Bronchial epithelial cell (primary cell): ENCODE results near the gene TRIM8. TPM values are rescaled to one million over a fixed set of nuclear protein-coding genes. Genes with fewer than 3 reads are reported as not detected.
A peak's percentile ranks its signal among the peaks of the same experiment; 100 is the strongest.

Source experiments
- DNase-seq: peaks from one replicate; pipeline ENCODE4 v3.0.0-alpha.2; 2010; ENCODE audit warnings: low read depth
- FAIRE-seq: peaks from 2 replicates; lab custom pipeline; 2011; peaks lifted over from hg19 to GRCh38; lab: Jason Lieb, UNC
- H3K27me3 ChIP-seq: 2 replicates; pipeline ENCODE4 v1.5.1; 2011; ENCODE audit warnings: low read length; ENCODE audit not compliant: control insufficient read depth, insufficient read depth
- H3K36me3 ChIP-seq: 2 replicates; pipeline ENCODE4 v1.5.1; 2011; ENCODE audit warnings: low read length; ENCODE audit not compliant: control insufficient read depth, insufficient read depth
- H3K4me3 ChIP-seq: 2 replicates; pipeline ENCODE4 v1.5.1; 2011; ENCODE audit warnings: mild to moderate bottlenecking, low read depth, low read length, control low read depth
- total RNA-seq: library from RNA; depleted of rRNA; stranded (reverse); fragments of >200 nt; gene quantifications from 2 replicates; pipeline ENCODE4 v1.2.1, GENCODE V29; 2014
- TF ChIP-seq, protein P1 (sequence below): IDR thresholded peaks from 2 replicates; pipeline ENCODE4 v1.5.1; 2011; ENCODE audit warnings: mild to moderate bottlenecking, moderate library complexity, low read length, control low read depth, inconsistent platforms; ENCODE audit not compliant: insufficient read depth, severe bottlenecking

TRIM8 gene
- total RNA-seq, 1 donor from 2014 or later: 31.1 TPM

DNA sequence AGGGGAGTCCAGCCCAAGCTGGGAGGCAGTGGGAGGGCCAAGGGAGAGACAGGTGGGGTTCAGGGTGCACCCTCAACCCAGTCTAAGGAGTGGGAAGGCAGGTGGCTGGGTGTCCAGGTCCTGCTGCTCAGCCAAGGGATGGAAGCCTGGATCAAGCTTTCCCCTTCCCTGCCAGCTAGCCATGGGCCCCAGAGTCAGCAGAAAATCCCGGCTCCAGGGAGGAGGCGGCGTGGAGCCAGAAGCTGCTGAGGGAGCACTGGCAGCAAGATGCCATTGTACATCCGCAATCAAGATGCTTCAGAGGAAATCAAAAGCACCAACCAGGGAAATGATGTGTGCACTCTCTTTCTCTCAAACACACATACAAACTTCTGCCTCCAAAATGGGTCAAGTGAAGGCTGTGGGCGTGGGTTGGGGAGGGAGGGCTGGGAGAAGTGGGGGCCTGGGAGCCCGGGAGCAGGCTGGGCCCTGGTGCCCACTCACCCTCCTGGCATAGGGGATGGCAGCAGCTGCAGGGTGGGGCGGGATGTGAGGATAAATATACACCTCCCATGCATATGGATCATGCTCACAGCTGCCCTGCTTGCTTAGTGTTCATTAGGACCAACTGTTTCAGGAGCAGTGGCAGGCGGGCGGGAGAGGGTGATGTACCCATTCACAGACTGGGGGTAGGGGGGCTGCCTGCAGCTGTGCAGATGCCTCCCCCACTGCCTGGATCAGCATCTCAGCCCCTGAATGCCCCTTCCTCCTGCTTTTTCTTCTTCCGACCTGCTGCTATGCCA is 24.2 kb downstream of the TRIM8 start:
- TF ChIP-seq, protein P1, sequence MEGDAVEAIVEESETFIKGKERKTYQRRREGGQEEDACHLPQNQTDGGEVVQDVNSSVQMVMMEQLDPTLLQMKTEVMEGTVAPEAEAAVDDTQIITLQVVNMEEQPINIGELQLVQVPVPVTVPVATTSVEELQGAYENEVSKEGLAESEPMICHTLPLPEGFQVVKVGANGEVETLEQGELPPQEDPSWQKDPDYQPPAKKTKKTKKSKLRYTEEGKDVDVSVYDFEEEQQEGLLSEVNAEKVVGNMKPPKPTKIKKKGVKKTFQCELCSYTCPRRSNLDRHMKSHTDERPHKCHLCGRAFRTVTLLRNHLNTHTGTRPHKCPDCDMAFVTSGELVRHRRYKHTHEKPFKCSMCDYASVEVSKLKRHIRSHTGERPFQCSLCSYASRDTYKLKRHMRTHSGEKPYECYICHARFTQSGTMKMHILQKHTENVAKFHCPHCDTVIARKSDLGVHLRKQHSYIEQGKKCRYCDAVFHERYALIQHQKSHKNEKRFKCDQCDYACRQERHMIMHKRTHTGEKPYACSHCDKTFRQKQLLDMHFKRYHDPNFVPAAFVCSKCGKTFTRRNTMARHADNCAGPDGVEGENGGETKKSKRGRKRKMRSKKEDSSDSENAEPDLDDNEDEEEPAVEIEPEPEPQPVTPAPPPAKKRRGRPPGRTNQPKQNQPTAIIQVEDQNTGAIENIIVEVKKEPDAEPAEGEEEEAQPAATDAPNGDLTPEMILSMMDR: no peak
- no peak overlapping the region for H3K4me3 ChIP-seq
- no peak for FAIRE-seq

DNA sequence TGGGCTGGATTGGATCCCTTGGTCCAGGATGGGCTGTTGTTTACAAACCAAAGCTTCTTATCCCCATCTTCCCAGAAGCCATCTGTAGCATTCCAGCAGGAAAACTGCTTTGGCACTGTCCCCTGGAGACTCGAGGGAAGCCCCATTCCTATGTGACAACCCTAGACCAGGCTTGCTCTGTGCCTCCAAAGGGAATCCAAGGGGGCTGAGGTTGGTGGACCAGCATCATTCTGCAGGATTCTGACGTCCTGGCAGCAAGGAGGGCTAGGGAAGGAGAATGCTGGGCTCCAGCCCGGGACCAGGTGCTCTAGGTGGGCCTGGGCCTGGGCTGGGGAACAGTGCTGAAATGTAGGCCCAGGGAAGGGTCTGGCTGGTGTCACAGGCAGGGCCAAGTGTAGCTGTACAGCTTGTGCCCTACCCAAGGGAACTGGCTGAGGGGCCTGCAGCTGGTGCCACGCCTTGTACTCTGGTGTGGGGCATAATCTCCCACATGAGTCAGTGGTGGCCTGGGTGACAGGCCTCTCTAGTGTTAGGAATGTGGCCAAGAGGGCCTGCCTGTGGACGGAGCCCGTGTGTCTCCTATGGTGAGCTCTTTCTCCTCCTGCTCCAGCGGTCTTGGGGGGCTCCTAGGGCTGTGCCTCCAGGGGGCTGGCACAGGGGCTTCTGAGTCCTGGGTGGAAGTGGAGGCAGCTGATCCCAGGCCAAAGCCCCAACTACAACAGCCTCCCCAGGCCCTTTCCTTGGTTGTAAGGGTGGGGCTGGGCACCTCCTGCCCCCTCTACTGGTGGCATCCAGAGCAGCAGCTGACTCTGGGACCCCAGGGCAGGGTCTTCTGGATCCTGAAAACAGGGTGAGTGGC is 25.2 kb downstream of the TRIM8 start:
- DNase-seq: peak; percentile 42
- TF ChIP-seq, protein P1: peak; percentile 54

More for the DNA sequence above, 24.2 kb downstream of the TRIM8 start:
- Histone ChIP-seq H3K36me3 (no peaks in the 10 kb centered on the region), H3K27me3 (no peaks in the 10 kb centered on the region)
- no peak for DNase-seq

DNA sequence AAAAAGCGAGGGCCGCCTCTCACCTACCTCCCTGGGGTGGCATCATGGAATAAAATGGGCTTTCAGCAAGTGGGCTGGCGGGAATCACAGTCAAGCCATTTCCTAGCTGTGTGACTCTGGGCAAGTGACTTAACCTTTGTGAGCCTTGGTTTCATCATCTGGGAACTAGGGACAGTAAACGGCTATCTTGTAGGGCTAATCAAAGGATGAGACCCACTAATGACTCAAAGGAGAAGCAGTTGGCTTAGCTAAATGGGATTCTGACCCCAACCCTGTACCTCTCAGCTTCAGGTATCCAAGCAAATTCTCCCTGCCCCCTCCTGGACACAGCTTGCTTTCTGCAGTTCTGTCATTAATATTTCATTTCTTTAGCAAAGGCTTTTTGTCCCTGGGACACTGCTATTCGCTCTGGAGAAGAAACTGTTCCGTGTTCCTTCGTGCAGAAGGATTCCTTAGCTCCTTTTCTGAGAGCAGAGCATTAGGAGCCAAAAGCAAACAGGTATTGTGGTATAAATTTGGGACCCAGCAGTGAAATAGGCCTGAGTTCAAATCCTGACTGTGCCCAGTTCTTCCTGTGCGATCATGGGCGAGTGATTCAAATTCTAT is 25.9 kb downstream of the TRIM8 start:
- Histone ChIP-seq H3K36me3 (no peaks in the 10 kb centered on the region), H3K4me3 (no peak overlapping the region), H3K27me3 (no peaks in the 10 kb centered on the region)
- no peak for FAIRE-seq
- TF ChIP-seq, protein P1: no peak
- no peak for DNase-seq

More for the DNA sequence above, 25.2 kb downstream of the TRIM8 start:
- Histone ChIP-seq H3K36me3 (no peaks in the 10 kb centered on the region), H3K27me3 (no peaks in the 10 kb centered on the region), H3K4me3 (no peak overlapping the region)
- no peak for FAIRE-seq

DNA sequence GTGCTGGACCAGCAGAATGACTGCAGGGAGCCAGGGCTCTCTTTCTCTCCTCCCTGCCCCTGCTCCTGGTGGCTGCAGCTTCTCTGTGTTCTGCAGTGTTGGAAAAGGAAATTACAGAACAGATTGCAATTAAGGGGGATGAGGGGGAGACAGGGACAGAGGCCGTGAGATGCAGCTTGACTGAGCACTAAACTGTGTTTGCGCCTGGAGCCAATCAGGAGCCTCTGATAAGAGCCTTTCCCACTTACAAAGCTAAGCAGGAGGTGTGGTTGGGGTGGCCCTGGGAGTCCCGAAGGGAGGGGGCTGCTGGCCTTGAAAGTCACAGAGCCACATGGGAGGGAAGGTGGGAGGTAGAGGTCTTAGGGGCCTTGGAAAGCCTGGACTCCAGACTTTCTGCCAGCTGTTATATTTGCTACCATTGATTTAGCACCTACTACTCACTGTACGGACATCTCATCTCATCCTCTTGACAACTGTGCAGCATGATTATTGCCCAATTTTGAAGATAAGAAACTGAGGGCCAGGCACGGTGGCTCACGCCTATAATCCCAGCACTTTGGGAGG is 26.7 kb downstream of the TRIM8 start:
- H3K4me3 ChIP-seq: no peak overlapping the region
- FAIRE-seq (no peak), DNase-seq (no peak)
- no peaks in the 10 kb centered on the region for H3K36me3 ChIP-seq
- TF ChIP-seq, protein P1: no peak
- no peaks in the 10 kb centered on the region for H3K27me3 ChIP-seq

GRCh38 chr10:102673236-102673818 is 29.0 kb downstream of the TRIM8 start:
- FAIRE-seq (no peak), DNase-seq (no peak)
- TF ChIP-seq, protein P1: no peak
- H3K36me3 ChIP-seq: no peaks in the 10 kb centered on the region
- no peak overlapping the region for H3K4me3 ChIP-seq
- H3K27me3 ChIP-seq: no peaks in the 10 kb centered on the region
